HG02973 (cell line): ENCODE measurements around the gene SLC5A2.
"Not testable (repeated sequence)": the region's sequence is repeated elsewhere in the genome, so short reads cannot be mapped to it uniquely, and the experiment has no call there.

Source experiments
- ATAC-seq: cut with Tn5 transposase; IDR thresholded peaks from one replicate; pipeline ENCODE4 v1.9.1; 2021; ENCODE audit warnings: moderate library complexity; ENCODE audit not compliant: unreplicated experiment

SLC5A2 gene

DNA sequence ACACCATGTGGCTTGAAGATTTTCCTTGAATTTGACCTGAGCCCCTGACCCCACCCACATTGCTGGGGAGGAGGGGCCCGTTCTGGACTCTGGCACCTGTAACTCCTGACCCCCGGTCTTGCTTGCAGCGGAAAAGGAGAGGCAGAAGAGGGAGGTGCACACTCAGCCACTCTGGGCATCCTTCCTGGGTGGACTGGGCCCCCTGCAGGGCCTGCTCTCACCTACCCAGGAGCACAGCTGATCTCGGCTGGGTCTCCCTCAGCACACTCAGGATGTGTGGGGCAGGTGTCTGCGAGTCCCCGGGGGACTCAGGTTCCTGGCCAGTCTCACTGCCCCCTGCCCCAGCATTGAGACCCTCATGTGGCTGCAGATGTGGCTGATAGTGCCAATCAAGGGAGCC is 40.8 kb downstream of the SLC5A2 start:
- ATAC-seq, result not testable (repeated sequence)

- no peak for ATAC-seq
Observed at GRCh38 chr16:31525113-31525512, 42.2 kb downstream of the SLC5A2 start.

DNA sequence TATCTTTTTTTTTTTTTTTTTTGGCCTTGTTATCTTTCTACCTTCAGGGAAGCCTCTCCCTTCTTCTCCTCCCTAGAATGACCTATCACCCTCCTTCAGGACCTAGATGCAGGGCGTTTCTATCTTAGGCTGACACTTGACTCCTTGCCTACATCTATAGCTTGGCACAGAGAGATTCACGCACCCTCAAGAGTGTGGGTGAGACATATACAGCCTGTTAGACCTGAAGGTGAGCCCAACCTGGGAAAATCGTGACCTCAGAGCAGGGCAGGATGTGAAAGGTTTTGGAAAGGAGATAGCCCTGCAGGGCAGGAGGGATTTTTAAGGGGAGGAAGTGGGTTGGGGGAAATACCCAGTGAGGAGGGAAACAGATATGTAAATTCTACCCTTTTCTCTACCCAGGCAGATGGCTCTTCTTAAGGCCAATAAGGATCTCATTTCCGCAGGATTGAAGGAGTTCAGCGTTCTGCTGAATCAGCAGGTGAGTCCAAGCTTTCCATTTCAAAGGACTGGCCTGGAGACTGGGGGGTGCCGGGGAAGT is 44.9 kb downstream of the SLC5A2 start, which contains the start of gene AHSP:
AHSP (plus strand) TSS at position 167 of the 541 bp plus-strand sequence; CDS start at position 407, 240 bp downstream.
- ATAC-seq, result no peak

DNA sequence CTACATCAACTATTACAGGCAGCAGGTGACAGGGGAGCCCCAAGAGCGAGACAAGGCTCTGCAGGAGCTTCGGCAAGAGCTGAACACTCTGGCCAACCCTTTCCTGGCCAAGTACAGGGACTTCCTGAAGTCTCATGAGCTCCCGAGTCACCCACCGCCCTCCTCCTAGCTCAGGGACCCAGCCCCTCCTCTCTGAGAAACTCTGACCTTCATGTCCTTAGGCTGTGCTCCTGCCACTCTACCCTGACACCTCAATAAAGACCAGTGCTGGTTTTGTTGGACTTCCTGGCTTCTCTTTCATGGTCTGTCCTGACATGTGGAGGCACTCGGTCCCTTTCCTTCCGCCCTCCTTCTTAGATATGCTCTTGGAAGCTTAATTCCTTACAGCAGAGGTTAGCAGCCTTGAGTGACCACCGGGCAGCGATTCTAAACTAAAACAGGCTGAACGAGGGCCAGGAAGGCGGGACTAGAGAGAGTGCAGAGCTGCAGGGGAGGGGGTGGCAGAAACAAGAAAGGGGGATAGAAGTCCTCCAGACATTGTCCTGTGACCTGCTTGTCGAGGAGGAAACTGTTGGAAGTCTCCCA is 45.7 kb downstream of the SLC5A2 start:
- no peak for ATAC-seq

GRCh38 chr16:31529108-31529936 is 46.4 kb downstream of the SLC5A2 start:
- ATAC-seq, result no peak

GRCh38 chr16:31529937-31530312 is 47.0 kb downstream of the SLC5A2 start:
- ATAC-seq, result no peak

DNA sequence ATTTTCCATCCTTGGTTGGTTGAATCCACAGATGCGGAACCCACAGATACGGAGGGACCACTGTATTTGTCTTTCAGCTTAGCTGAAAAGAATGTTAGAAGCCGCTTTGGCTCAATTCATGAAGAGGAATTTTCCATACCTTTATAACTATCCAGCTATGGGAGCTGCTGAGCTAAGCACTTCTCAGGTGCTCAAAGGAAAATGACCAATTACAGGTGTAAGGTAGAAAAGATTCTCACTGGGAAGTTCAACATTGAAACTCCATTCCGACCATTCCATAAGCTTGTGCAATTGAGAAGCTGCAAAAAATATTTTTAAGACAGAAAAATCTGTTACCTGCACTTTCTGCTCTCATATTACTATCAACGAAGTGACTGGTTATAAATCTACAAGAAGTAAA is 47.5 kb downstream of the SLC5A2 start:
- no peak for ATAC-seq

- no peak for ATAC-seq
Observed at GRCh38 chr16:31531096-31531495, 48.2 kb downstream of the SLC5A2 start.

- no peak for ATAC-seq
Observed at GRCh38 chr16:31532120-31532519, 49.2 kb downstream of the SLC5A2 start.

DNA sequence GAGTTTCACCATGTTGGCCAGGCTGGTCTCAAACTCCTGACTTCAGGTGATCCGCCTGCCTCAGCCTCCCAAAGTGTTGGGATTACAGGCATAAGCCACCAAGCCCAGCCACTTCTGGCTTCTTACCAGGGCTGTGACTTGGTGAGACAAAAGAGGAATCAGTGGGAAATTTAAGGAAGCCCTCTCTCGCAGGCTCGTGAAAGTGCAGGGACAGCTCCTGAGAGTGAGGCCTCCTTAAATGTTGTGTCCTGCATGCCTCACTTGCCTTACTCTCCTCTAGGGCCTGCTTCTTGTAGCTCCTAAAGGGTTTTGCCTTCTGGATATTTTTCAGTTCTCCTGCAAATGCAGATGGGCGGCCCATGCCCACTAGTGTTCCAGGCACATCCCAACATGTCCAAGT is 50.0 kb downstream of the SLC5A2 start:
- ATAC-seq, result no peak

DNA sequence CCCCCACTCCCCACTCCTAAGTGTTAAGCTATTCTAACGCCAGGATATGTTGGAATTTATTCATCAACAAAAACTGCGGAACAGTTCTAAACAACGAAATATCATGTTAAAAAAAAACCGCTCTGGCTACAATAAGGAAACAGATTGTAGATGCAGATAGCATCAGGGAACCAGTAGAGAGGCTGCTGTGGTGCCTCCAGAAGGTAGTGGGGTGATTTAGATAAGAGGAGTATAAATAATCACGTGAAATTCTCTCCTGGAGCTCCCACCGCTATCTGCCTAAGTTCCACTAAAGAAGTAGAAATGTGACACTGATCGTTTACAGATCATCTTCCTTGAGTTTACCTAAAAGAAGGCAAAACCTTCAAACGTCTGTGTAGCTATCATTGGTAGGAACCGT is 52.8 kb downstream of the SLC5A2 start:
- ATAC-seq, result no peak

DNA sequence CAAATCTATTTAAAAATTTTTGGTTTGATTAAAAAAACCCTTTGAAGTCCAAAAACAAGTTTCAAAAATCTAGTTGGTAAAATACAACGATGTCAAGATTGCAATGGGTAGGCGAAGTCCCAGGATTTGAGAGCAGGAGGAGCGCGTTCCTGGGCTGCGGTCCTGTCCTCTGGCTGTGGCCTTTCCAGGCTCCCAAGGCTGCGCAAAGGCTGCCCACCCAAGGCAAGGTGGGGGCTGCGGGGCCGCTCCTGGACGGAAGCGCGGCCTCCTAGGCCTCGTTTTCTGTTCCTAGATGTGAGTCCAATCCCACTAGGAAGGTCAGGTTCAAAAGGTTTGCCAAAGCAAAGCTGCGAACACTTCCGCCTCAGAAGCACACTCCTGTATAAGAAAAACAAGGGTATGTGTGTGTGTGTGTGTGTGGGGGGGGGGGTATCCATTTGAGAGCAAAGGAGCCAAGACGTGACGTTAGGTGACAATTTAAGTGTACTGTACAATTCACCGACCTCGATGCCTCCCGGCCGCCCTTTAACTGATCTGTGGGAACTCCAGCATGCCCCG is 54.0 kb downstream of the SLC5A2 start:
- ATAC-seq, result no peak

DNA sequence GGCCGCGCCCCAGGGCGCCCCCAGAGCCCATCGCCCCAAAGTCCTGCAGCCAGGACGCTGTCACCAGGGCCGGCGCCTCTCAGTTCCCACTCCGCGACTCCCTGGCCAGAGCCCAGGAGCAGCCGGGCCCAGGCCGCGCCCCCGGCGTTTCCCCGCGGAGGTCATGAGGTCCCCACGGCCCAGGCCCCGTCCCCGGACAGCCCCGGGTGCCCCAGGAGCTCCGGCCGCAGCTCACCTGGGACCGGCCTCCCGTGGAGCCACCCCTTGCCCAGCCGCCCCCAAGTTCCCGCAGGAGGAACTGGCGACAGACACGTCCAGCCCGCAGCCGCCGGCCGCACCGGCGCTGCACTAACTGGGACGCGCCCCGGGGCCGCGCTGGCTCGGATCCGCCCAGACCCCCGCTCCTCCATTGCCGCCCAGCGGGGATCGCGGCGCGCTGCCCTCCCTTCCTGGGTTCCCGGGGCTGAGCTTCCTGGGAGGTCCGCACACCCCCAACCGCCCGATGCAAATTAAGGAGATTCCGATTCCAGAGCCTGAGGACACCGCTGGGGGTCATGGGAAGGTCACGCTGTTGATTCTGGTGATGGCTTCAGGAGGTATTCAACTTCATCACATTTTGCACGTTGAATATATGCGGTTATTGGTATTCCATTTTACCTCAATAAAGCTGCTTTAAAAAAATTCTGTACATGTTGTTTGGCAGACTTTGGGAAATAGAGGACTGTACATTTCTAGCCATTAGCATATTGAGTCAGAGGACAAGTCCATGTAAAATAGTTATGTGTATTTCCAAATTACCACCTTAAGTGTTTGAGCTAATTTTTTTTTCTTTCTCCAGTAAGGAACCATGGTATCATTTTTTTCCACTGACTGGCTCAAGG is 54.7 kb downstream of the SLC5A2 start:
- no peak for ATAC-seq

- not testable (repeated sequence) for ATAC-seq
Observed at GRCh38 chr16:31538243-31538598, 55.3 kb downstream of the SLC5A2 start.

GRCh38 chr16:31539762-31540161 is 56.8 kb downstream of the SLC5A2 start:
- not testable (repeated sequence) for ATAC-seq
